Osteocyte (in vitro differentiated cells): ENCODE measurements around the gene CATSPERB. TPM values are rescaled to one million over a fixed set of nuclear protein-coding genes. Genes with fewer than 3 reads are reported as not detected.
"Not testable (repeated sequence)": the region's sequence is repeated elsewhere in the genome, so short reads cannot be mapped to it uniquely, and the experiment has no call there.

Experiments
- DNase-seq: peaks from one replicate; pipeline ENCODE4 v3.0.0; 2021; ENCODE audit warnings: mixed read lengths; ENCODE audit not compliant: unreplicated experiment; ENCODE audit errors: extremely low spot score
- H3K27ac Mint-ChIP-seq: one replicate; pipeline ENCODE4 v1.8.0; 2021; ENCODE audit warnings: mild to moderate bottlenecking, mixed read lengths; ENCODE audit not compliant: unreplicated experiment
- H3K27me3 Mint-ChIP-seq: one replicate; pipeline ENCODE4 v1.8.0; 2021; ENCODE audit warnings: mixed read lengths; ENCODE audit not compliant: unreplicated experiment
- H3K36me3 Mint-ChIP-seq: one replicate; pipeline ENCODE4 v1.8.0; 2021; ENCODE audit warnings: mixed read lengths; ENCODE audit not compliant: unreplicated experiment
- H3K4me1 Mint-ChIP-seq: one replicate; pipeline ENCODE4 v1.8.0; 2021; ENCODE audit warnings: mixed read lengths; ENCODE audit not compliant: unreplicated experiment
- H3K4me3 Mint-ChIP-seq: one replicate; pipeline ENCODE4 v1.8.0; 2021; ENCODE audit warnings: mild to moderate bottlenecking, moderate library complexity, mixed read lengths; ENCODE audit not compliant: unreplicated experiment
- H3K9me3 Mint-ChIP-seq: one replicate; pipeline ENCODE4 v1.8.0; 2021; ENCODE audit warnings: mixed read lengths; ENCODE audit not compliant: unreplicated experiment
- CTCF ChIP-seq: fragments of 200-600 bp; sonication (generic); IDR thresholded peaks from 2 replicates; pipeline ENCODE4 v1.5.0; 2021; ENCODE audit warnings: antibody characterized with exemption, mild to moderate bottlenecking, moderate library complexity
- total RNA-seq: library from RNA; stranded (reverse); gene quantifications from 2 replicates; pipeline ENCODE4 v1.2.1, GENCODE V29; 2021

Gene CATSPERB
- total RNA-seq, 1 donor from 2014 or later: not detected

DNA sequence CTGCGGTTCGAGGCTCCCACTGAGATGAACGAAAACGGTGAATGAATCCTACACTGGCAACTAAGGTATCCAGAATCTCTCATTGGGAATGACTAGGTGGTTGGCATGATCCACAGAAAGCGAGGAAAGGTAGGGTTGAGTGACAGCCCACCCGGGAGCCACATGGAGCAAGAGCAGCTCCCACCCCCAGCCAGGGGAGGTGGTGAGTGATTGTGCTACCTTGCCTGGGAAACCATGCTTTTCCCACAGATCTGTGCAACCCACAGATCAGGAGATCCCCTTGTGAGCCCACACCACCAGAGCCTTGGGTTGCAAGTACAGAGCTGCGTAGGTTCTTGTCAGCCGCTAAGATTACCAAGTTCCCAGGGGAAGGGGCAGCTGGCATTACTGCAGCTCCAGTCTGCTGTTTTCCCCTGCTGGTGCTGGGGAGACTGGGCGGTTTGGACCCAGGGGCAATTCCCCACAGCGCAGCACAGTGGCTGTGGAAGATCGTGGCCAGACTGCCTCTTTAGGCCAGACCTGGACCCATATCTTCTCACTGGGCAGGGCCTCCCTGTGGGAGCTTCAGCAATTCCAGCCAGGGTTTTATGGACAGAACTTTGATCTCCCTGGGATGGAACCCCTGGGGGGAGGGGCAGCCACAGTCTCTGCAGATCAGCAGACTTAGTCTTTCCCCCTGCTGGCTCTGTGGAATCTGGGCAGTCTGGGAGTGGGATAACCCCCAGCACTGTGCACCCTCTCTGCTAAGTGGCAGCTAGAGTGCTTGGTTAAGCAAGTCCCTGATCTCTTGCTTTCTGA is 177.2 kb downstream of the CATSPERB start:
- TF ChIP-seq CTCF: no peak
- Mint-ChIP-seq H3K4me1 (no peaks in the 10 kb centered on the region), H3K27ac (no peak overlapping the region), H3K9me3 (peaks cover 5% of the 10 kb centered on the region), H3K4me3 (no peak overlapping the region), H3K27me3 (no peaks in the 10 kb centered on the region), H3K36me3 (no peaks in the 10 kb centered on the region)
- DNase-seq: no peak

GRCh38 chr14:91548108-91548507 is 183.8 kb downstream of the CATSPERB start:
- no peaks in the 10 kb centered on the region for H3K4me1 Mint-ChIP-seq

DNA sequence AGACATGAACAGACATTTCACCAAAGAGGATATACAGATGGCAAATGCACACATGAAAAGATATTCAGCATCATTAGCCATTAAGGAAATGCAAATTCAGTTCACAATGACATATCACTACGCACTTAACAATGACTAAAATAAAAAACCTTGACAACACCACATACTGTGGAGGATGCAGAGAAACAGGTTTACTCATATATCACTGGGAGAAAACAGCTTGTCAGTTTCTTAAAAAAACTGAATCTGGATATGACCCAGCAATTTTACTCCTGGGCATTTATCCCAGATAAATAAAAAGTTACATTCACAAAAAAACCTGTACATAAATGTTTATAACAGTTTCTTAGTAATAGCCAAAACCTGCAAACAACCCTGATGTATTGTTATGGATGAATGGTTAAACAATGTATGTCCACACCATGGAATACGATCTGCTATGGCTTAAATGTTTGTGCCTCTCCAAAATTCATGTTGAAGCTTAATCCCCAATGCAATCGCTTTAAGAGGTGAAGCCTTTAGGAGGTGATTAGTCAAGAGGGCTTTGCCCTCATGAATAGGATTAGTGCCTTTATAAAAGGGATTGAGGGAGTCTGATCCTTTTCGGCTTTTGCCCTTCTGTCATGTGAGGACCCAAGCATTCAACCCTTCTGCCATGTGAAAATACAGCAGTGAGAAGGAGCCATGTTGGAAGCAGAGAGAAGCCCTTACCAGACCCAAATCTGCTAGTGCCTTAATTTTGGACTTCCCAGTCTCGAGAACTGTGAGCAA is 185.8 kb downstream of the CATSPERB start:
- peaks cover 2% of the 10 kb centered on the region for H3K27me3 Mint-ChIP-seq
- H3K27ac Mint-ChIP-seq: no peak overlapping the region
- H3K36me3 Mint-ChIP-seq: no peaks in the 10 kb centered on the region
- TF ChIP-seq CTCF: no peak
- H3K4me3 Mint-ChIP-seq: no peak overlapping the region
- H3K9me3 Mint-ChIP-seq: peaks cover 13% of the 10 kb centered on the region
- DNase-seq: no peak
- no peaks in the 10 kb centered on the region for H3K4me1 Mint-ChIP-seq

More at GRCh38 chr14:91548108-91548507, 183.8 kb downstream of the CATSPERB start:
- TF ChIP-seq CTCF: no peak
- no peak for DNase-seq
- H3K27me3 Mint-ChIP-seq: peaks cover 2% of the 10 kb centered on the region
- H3K4me3 Mint-ChIP-seq: no peak overlapping the region
- no peak overlapping the region for H3K27ac Mint-ChIP-seq
- no peaks in the 10 kb centered on the region for H3K36me3 Mint-ChIP-seq
- H3K9me3 Mint-ChIP-seq: no peaks in the 10 kb centered on the region

GRCh38 chr14:91545204-91545603 is 186.7 kb downstream of the CATSPERB start:
- H3K9me3 Mint-ChIP-seq: peaks cover 20% of the 10 kb centered on the region
- no peaks in the 10 kb centered on the region for H3K4me1 Mint-ChIP-seq
- no peak for DNase-seq
- H3K27me3 Mint-ChIP-seq: peaks cover 4% of the 10 kb centered on the region
- no peaks in the 10 kb centered on the region for H3K36me3 Mint-ChIP-seq
- no peak overlapping the region for H3K4me3 Mint-ChIP-seq
- no peak for TF ChIP-seq CTCF
- no peak overlapping the region for H3K27ac Mint-ChIP-seq

DNA sequence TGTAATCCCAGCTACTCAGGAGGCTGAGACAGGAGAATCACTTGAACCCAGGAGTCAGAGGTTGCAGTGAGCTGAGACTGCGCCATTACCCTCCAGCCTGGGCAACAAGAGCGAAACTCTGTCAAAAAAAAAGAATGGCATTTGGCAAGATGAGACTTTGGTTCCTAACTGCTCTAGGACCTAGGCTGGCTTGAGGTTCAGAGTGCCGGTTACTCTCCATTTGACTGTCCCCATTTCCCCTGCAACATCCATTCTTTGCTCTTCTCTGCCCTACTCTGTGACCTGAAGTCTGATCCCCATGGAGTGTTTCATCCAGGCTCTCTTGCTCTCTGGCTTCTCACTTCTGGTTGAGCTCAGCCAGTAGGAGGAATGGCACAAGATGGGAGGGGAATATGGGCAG is 195.6 kb downstream of the CATSPERB start:
- no peaks in the 10 kb centered on the region for H3K4me1 Mint-ChIP-seq
- H3K27ac Mint-ChIP-seq: no peak overlapping the region
- TF ChIP-seq CTCF: no peak
- peaks cover 10% of the 10 kb centered on the region for H3K9me3 Mint-ChIP-seq
- DNase-seq: no peak
- peaks cover 5% of the 10 kb centered on the region for H3K27me3 Mint-ChIP-seq
- H3K4me3 Mint-ChIP-seq: no peak overlapping the region
- no peaks in the 10 kb centered on the region for H3K36me3 Mint-ChIP-seq

- not testable (repeated sequence) for H3K4me1 Mint-ChIP-seq
Observed at GRCh38 chr14:91534059-91534458, 197.8 kb downstream of the CATSPERB start.

More at GRCh38 chr14:91534059-91534458, 197.8 kb downstream of the CATSPERB start:
- H3K36me3 Mint-ChIP-seq, H3K27ac Mint-ChIP-seq, DNase-seq, H3K4me3 Mint-ChIP-seq, H3K9me3 Mint-ChIP-seq, H3K27me3 Mint-ChIP-seq: not testable (repeated sequence)
